Activated CD4-positive, CD25-positive, alpha-beta regulatory T cell treated with anti-CD3 and anti-CD28 coated beads, Interleukin-2, amount 50 U/mL, for 16 hours (primary cell): ENCODE results near the gene GALNT1.
"Not testable (repeated sequence)": the region's sequence is repeated elsewhere in the genome, so short reads cannot be mapped to it uniquely, and the experiment has no call there.

Experiments used
- DNase-seq: peaks from one replicate; pipeline ENCODE4 v3.0.0-alpha.2; 2020; ENCODE audit warnings: low read depth, low spot score

The GALNT1 gene

GRCh38 chr18:35581546-35581897 is at the start of gene GALNT1:
TSS of gene GALNT1 (plus strand) at chr18:35581740. CDS start at chr18:35654663, 72,923 bp downstream.
- no peak for DNase-seq

GRCh38 chr18:35533916-35534405 is 47.6 kb upstream of the GALNT1 start:
- no peak for DNase-seq

GRCh38 chr18:35535297-35535696 is 46.2 kb upstream of the GALNT1 start:
- DNase-seq = no peak

- no peak for DNase-seq
Measured at GRCh38 chr18:35542356-35542755, 39.2 kb upstream of the GALNT1 start.

- DNase-seq = no peak
Measured at GRCh38 chr18:35547008-35547605, 34.4 kb upstream of the GALNT1 start.

GRCh38 chr18:35549564-35549963 is 32.0 kb upstream of the GALNT1 start:
- DNase-seq = no peak

- DNase-seq = no peak
Measured at GRCh38 chr18:35553300-35553699, 28.2 kb upstream of the GALNT1 start.

GRCh38 chr18:35555538-35555937 is 26.0 kb upstream of the GALNT1 start:
- not testable (repeated sequence) for DNase-seq

GRCh38 chr18:35559867-35560266 is 21.7 kb upstream of the GALNT1 start:
- DNase-seq = no peak

- DNase-seq = no peak
Measured at GRCh38 chr18:35564795-35565453, 16.6 kb upstream of the GALNT1 start.

- no peak for DNase-seq
Measured at GRCh38 chr18:35566019-35566418, 15.5 kb upstream of the GALNT1 start.

GRCh38 chr18:35570182-35570581 is 11.4 kb upstream of the GALNT1 start:
- no peak for DNase-seq

- DNase-seq = no peak
Measured at GRCh38 chr18:35571138-35571537, 10.4 kb upstream of the GALNT1 start.

GRCh38 chr18:35572644-35573043 is 8.9 kb upstream of the GALNT1 start:
- no peak for DNase-seq

- DNase-seq = no peak
Measured at GRCh38 chr18:35573531-35573930, 8.0 kb upstream of the GALNT1 start.

- not testable (repeated sequence) for DNase-seq
Measured at GRCh38 chr18:35576240-35576845, 5.2 kb upstream of the GALNT1 start.

- DNase-seq = no peak
Measured at GRCh38 chr18:35577045-35577848, 4.3 kb upstream of the GALNT1 start.

- DNase-seq = no peak
Measured at GRCh38 chr18:35578481-35578880, 3.1 kb upstream of the GALNT1 start.

GRCh38 chr18:35578936-35579335 is 2.6 kb upstream of the GALNT1 start:
- DNase-seq = no peak

GRCh38 chr18:35580701-35581539 is 620 bp upstream of the GALNT1 start:
- no peak for DNase-seq
